Small intestine (tissue), 7 donors: ENCODE data around the gene SLC25A1. TPM values are rescaled to one million over a fixed set of nuclear protein-coding genes. Genes with fewer than 3 reads are reported as not detected.

ENCODE experiments used
- DNase-seq, 2 donors: peaks; one replicate each; pipeline versions ENCODE4 v3.0.0 to v3.0.0-alpha.2; 2013
- FAIRE-seq: peaks from 2 replicates; lab custom pipeline; 2012; peaks lifted over from hg19 to GRCh38; lab: Jason Lieb, UNC
- H3K27ac ChIP-seq, 3 donors: one replicate each; pipeline ENCODE4 v1.5.1; 2013; ENCODE audit warnings: low read length in 2 of 3, mild to moderate bottlenecking in 2 of 3, control low read depth in 1 of 3, inconsistent platforms in 1 of 3, low read depth in 1 of 3, moderate library complexity in 1 of 3
- H3K27me3 ChIP-seq, 3 donors: one replicate each; pipeline ENCODE4 v1.6.1; 2013; ENCODE audit warnings: low read length in 3 of 3, inconsistent platforms in 1 of 3; ENCODE audit not compliant: control insufficient read depth in 3 of 3, insufficient read depth in 3 of 3
- H3K36me3 ChIP-seq, 3 donors: one replicate each; pipeline ENCODE4 v1.6.1; 2013; ENCODE audit warnings: low read length in 3 of 3, inconsistent platforms in 1 of 3, low read depth in 1 of 3, mild to moderate bottlenecking in 1 of 3, moderate library complexity in 1 of 3; ENCODE audit not compliant: control insufficient read depth in 3 of 3, insufficient read depth in 2 of 3
- H3K4me1 ChIP-seq, 3 donors: one replicate each; pipeline ENCODE4 v1.6.1; 2013; ENCODE audit warnings: low read length in 2 of 3, inconsistent platforms in 1 of 3, low read depth in 1 of 3, mild to moderate bottlenecking in 1 of 3, moderate library complexity in 1 of 3; ENCODE audit not compliant: control insufficient read depth in 3 of 3, insufficient read depth in 2 of 3
- H3K4me3 ChIP-seq, 3 donors: one replicate each; pipeline ENCODE4 v1.5.1; 2013; ENCODE audit warnings: low read length in 3 of 3, control low read depth in 1 of 3, inconsistent platforms in 1 of 3, low read depth in 1 of 3, mild to moderate bottlenecking in 1 of 3, moderate library complexity in 1 of 3
- H3K9me3 ChIP-seq, 2 donors: one replicate each; pipeline ENCODE4 v1.6.1; 2013; ENCODE audit warnings: low read depth in 1 of 2, low read length in 1 of 2; ENCODE audit not compliant: control insufficient read depth in 2 of 2, insufficient read depth in 1 of 2
- WGBS, 3 donors: extraction: QIAGEN DNeasy Blood & Tissue Kit; methylation state at CpG; one replicate each; pipeline ENCODE4 v1.1.7; 2013; 5-methylcytosine and 5-hydroxymethylcytosine counted together
- polyA plus RNA-seq, 4 donors: library from polyadenylated mRNA; stranded (reverse) in 3 of 4; unstranded in 1 of 4; fragments of 200-250 nt in 3 of 4; fragments of 120-200 nt in 1 of 4; gene quantifications; one replicate each; pipeline versions ENCODE4 v1.2.1 to v1.2.3, GENCODE V29; 2013
- donor health status: healthy with polysubstance abuse.
- donor health status: control.
- donor health status: control.
- donor health status: Bipolar disorder and iron deficiency.
- donor health status: healthy.

The SLC25A1 gene
- polyA plus RNA-seq, 4 donors: 116 to 227 (median 167) TPM

GRCh38 chr22:19137384-19138216 lies 40.9 kb downstream of the SLC25A1 start:
- H3K36me3 ChIP-seq: peaks cover 9 to 90% (median 22%) of the 10 kb centered on the region in 3 donors
- FAIRE-seq: no peak
- WGBS, 3 donors: 89 to 92% (median 91%) methylated on average over 11 of the region's 11 CpGs

GRCh38 chr22:19136915-19137314 lies 41.6 kb downstream of the SLC25A1 start:
- 93 to 96% (median 96%) methylated on average over 10 of the region's 10 CpGs for WGBS, 3 donors
- H3K36me3 ChIP-seq: peaks cover 9 to 91% (median 22%) of the 10 kb centered on the region in 3 donors

More at GRCh38 chr22:19137384-19138216, 40.9 kb downstream of the SLC25A1 start:
- Histone ChIP-seq H3K4me1 (no peaks in the 10 kb centered on the region), H3K9me3 (no peaks in the 10 kb centered on the region), H3K27me3 (no peaks in the 10 kb centered on the region), H3K27ac (no peak overlapping the region), H3K4me3 (no peak overlapping the region)
- DNase-seq: no peak

GRCh38 chr22:19134874-19135273 lies 43.7 kb downstream of the SLC25A1 start:
- H3K36me3 ChIP-seq: peaks cover 9 to 86% (median 16%) of the 10 kb centered on the region in 3 donors
- 90 to 93% (median 90%) methylated on average over 18 of the region's 18 CpGs for WGBS, 3 donors
- no peak for DNase-seq

More at GRCh38 chr22:19136915-19137314, 41.6 kb downstream of the SLC25A1 start:
- Histone ChIP-seq H3K9me3 (no peaks in the 10 kb centered on the region), H3K27me3 (no peaks in the 10 kb centered on the region), H3K4me1 (no peaks in the 10 kb centered on the region), H3K4me3 (no peak overlapping the region), H3K27ac (no peak overlapping the region)
- no peak for FAIRE-seq
- DNase-seq: no peak

DNA sequence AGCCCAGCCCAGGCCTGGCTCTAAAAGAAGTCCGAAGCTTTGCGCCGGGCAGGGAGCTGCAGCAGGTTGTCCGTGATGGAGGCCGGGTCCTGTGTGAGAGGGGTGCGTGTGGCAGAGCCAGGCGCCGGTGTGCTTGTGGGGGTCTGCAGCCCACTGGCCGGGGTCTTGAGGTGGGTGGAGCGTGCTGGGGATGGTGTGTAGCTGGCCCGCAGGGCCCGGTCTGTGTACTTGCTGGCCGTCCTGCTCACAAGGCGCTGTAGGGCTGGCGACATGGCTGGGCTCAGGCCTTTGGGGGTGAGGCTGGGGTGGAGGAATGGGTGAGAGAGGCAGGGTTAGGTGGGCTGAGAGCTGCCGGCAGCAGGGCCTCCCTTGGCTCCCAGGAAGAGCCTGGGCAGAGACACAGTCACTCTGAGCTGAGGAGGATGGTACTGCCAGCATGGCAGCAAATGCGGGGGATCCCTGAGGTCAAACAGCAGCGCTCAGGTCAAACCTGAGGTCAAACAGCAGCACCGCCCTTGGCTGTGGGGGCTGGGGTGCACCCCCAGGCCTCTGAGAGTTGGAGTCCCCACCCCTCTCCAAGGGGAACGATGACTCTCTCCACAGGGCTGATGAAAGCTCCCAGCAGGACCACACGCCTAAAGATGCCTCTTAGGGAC lies 44.2 kb downstream of the SLC25A1 start:
- DNase-seq (no peak), FAIRE-seq (no peak)
- 94 to 99% (median 96%) methylated on average over 21 of the region's 21 CpGs for WGBS, 3 donors
- Histone ChIP-seq H3K27ac (no peak overlapping the region), H3K4me3 (no peak overlapping the region), H3K27me3 (no peaks in the 10 kb centered on the region), H3K4me1 (no peaks in the 10 kb centered on the region), H3K9me3 (no peaks in the 10 kb centered on the region), H3K36me3 (peaks cover 9 to 80% (median 16%) of the 10 kb centered on the region in 3 donors)

More at GRCh38 chr22:19134874-19135273, 43.7 kb downstream of the SLC25A1 start:
- FAIRE-seq: no peak
- no peaks in the 10 kb centered on the region for H3K9me3 ChIP-seq
- H3K27ac ChIP-seq: no peak overlapping the region
- no peaks in the 10 kb centered on the region for H3K4me1 ChIP-seq
- no peaks in the 10 kb centered on the region for H3K27me3 ChIP-seq
- no peak overlapping the region for H3K4me3 ChIP-seq

- no peak overlapping the region for H3K4me3 ChIP-seq
- FAIRE-seq (no peak), DNase-seq (no peak)
- 94 to 98% (median 97%) methylated on average over 13 of the region's 13 CpGs for WGBS, 3 donors
- no peaks in the 10 kb centered on the region for H3K27me3 ChIP-seq
- H3K4me1 ChIP-seq: no peaks in the 10 kb centered on the region
- H3K27ac ChIP-seq: no peak overlapping the region
- H3K36me3 ChIP-seq: peaks cover 6 to 73% (median 16%) of the 10 kb centered on the region in 3 donors
- no peaks in the 10 kb centered on the region for H3K9me3 ChIP-seq
These were observed 45.0 kb downstream of the SLC25A1 start for GRCh38 chr22:19133561-19133960.

DNA sequence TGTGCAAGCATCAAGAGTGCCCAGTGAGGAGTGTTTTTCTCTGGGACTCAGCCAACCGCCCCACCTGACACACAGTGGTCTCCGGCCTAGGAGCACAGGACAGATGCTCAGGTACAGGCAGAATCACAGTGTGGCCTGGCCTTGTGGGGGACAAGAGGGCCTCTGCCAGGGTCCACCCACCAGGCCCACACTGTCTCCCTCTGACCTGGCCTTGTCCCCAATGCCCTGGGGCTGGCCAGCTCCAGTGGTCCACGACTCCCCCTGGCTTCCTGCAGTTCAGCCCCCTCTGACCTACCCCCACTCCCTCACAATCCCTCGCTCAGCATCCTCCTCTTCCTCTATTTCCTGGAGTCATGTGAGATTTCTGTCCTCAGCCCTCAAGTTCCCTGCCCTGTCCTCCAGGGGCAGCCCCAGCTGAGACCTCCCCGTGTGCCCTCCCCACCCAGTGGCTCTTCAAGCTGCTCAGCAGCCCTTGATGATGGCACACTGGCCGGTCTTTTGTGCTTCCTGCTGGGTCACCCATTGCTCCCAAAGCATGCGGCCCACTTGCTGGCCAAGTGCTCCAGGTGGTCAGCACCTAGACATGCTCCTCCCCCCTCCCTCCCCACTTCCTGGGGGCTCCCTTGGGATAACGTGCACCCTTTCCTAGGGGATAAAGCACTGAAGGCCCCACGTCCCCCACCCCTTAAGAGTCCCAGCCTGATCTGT lies 45.7 kb downstream of the SLC25A1 start:
- Histone ChIP-seq H3K27me3 (no peaks in the 10 kb centered on the region), H3K9me3 (no peaks in the 10 kb centered on the region), H3K27ac (no peak overlapping the region), H3K4me1 (no peaks in the 10 kb centered on the region), H3K36me3 (peaks cover 6 to 66% (median 16%) of the 10 kb centered on the region in 3 donors), H3K4me3 (no peak overlapping the region)
- FAIRE-seq: no peak
- 87 to 93% (median 89%) methylated on average over 9 of the region's 9 CpGs for WGBS, 3 donors
- no peak for DNase-seq

DNA sequence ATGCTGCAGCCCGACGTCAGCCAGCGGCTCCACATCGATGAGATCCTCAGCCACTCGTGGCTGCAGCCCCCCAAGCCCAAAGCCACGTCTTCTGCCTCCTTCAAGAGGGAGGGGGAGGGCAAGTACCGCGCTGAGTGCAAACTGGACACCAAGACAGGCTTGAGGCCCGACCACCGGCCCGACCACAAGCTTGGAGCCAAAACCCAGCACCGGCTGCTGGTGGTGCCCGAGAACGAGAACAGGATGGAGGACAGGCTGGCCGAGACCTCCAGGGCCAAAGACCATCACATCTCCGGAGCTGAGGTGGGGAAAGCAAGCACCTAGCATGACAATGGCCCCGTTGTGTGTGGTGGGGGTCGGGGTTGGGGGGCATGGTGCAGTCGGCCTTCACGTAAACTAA lies 46.4 kb downstream of the SLC25A1 start:
- no peak for FAIRE-seq
- Histone ChIP-seq H3K27me3 (no peaks in the 10 kb centered on the region), H3K4me3 (no peak overlapping the region), H3K36me3 (peaks cover 6 to 59% (median 14%) of the 10 kb centered on the region in 3 donors), H3K9me3 (no peaks in the 10 kb centered on the region), H3K27ac (no peak overlapping the region), H3K4me1 (no peaks in the 10 kb centered on the region)
- no peak for DNase-seq
- 92 to 95% (median 94%) methylated on average over 20 of the region's 20 CpGs for WGBS, 3 donors

- H3K4me1 ChIP-seq: no peaks in the 10 kb centered on the region
- no peak for FAIRE-seq
- H3K27ac ChIP-seq: no peak overlapping the region
- 97% methylated on average over 19 of the region's 19 CpGs for WGBS, 3 donors
- no peaks in the 10 kb centered on the region for H3K27me3 ChIP-seq
- no peak overlapping the region for H3K4me3 ChIP-seq
- DNase-seq: no peak
- H3K9me3 ChIP-seq: no peaks in the 10 kb centered on the region
- peaks cover 6 to 54% (median 10%) of the 10 kb centered on the region in 3 donors for H3K36me3 ChIP-seq
These were observed 46.9 kb downstream of the SLC25A1 start for GRCh38 chr22:19131685-19132015.
